HepG2 (cell line): ENCODE measurements around the gene PIM3. TPM values are rescaled to one million over a fixed set of nuclear protein-coding genes. Genes with fewer than 3 reads are reported as not detected.

Source experiments
- ATAC-seq: fragments of 200-7000 bp; cut with Tn5 transposase; 3 replicates; pipeline ENCODE4 v1.9.1; 2020; ENCODE audit warnings: mild to moderate bottlenecking, moderate library complexity
- BruUV-seq: library from RNA; stranded (reverse); fragments of 400-500 nt; replicated peaks from 2 replicates; lab custom pipeline; 2021; lab: Mats Ljungman, UMichigan
- CTCF ChIA-PET: fragments of 300-600 bp; formaldehyde crosslinking; extraction: SDS; loops from one replicate; lab custom pipeline; 2021; ENCODE audit warnings: low total read pairs, inconsistent platforms, low intra/inter-chr PET ratio; lab: Yijun Ruan, JAX
- POLR2A ChIA-PET: fragments of 350-600 bp; sonication (Branson Sonifier 250); formaldehyde crosslinking; loops from one replicate; lab custom pipeline; 2020; ENCODE audit warnings: antibody characterized with exemption, inconsistent platforms; lab: Yijun Ruan, JAX
- DNase-seq: peaks from one replicate; pipeline ENCODE4 v3.0.0-alpha.2; 2015; ENCODE audit warnings: low spot score
- FAIRE-seq: peaks from 3 replicates; lab custom pipeline; 2011; peaks lifted over from hg19 to GRCh38; lab: Jason Lieb, UNC
- H2AFZ ChIP-seq: one replicate; pipeline ENCODE4 v1.6.1; 2011; ENCODE audit warnings: low read length, inconsistent platforms
- H3K27ac ChIP-seq: fragments of 300-600 bp; 3 replicates; pipeline ENCODE4 v1.8.0; 2011; ENCODE audit warnings: mixed run types, mild to moderate bottlenecking, mixed read lengths, low read length, inconsistent platforms; ENCODE audit not compliant: insufficient read depth; ENCODE audit errors: extremely low read length
- H3K27me3 ChIP-seq, 2 experiments: fragments of 200-600 bp in 1 of 2; 2 replicates in 1 of 2; 3 replicates in 1 of 2; pipeline versions ENCODE4 v1.6.0 to v1.8.0; 2011; ENCODE audit warnings: low read length in 2 of 2, mild to moderate bottlenecking in 2 of 2, moderate library complexity in 2 of 2, inconsistent platforms in 1 of 2; ENCODE audit not compliant: insufficient read depth in 2 of 2, control insufficient read depth in 1 of 2
- H3K36me3 ChIP-seq, 2 experiments: fragments of 200-600 bp in 1 of 2; replicated peaks in 1 of 2; 2 replicates in 1 of 2; 3 replicates in 1 of 2; pipeline versions ENCODE4 v1.5.1 to v1.8.0; 2011; ENCODE audit warnings: low read length in 2 of 2, inconsistent platforms in 1 of 2; ENCODE audit not compliant: insufficient read depth in 2 of 2, control insufficient read depth in 1 of 2
- H3K4me1 ChIP-seq: 2 replicates; pipeline ENCODE4 v1.5.1; 2012; ENCODE audit warnings: low read length, inconsistent platforms; ENCODE audit not compliant: insufficient read depth
- H3K4me2 ChIP-seq: 2 replicates; pipeline ENCODE4 v1.6.0; 2011; ENCODE audit warnings: low read depth, low read length, inconsistent platforms
- H3K4me3 ChIP-seq, 3 experiments: fragments of 200-600 bp in 1 of 3; sonication (generic), shearing (Covaris generic) in 1 of 3; replicated peaks in 1 of 3; 2 replicates each; pipeline ENCODE4 v1.5.1; 2011 to 2016; ENCODE audit warnings: low read length in 3 of 3, inconsistent platforms in 2 of 3, low read depth in 2 of 3, mild to moderate bottlenecking in 2 of 3, control low read depth in 1 of 3, mixed read lengths in 1 of 3; ENCODE audit not compliant: insufficient read depth in 1 of 3
- H3K79me2 ChIP-seq: one replicate; pipeline ENCODE4 v1.6.1; 2011; ENCODE audit warnings: low read length, inconsistent platforms; ENCODE audit not compliant: insufficient read depth
- H3K9ac ChIP-seq: 2 replicates; pipeline ENCODE4 v1.6.0; 2011; ENCODE audit warnings: mild to moderate bottlenecking, low read depth, low read length, inconsistent platforms; ENCODE audit not compliant: insufficient read depth
- H3K9me3 ChIP-seq: 2 replicates; pipeline ENCODE4 v1.5.1; 2012; ENCODE audit warnings: mild to moderate bottlenecking, low read length
- H4K20me1 ChIP-seq: 2 replicates; pipeline ENCODE4 v1.6.0; 2011; ENCODE audit warnings: inconsistent platforms, mild to moderate bottlenecking, low read length, moderate library complexity; ENCODE audit not compliant: insufficient read depth
- FOXA1 ChIP-seq, 2 experiments: fragments of 450-650 bp in 1 of 2; sonication (generic) in 1 of 2; formaldehyde crosslinking in 1 of 2; IDR thresholded peaks; 2 replicates each; pipeline versions ENCODE4 v1.4.0 to v1.6.1; 2016 to 2020; ENCODE audit warnings: missing genetic modification reagents in 1 of 2
- HDAC6 ChIP-seq: fragments of 200-600 bp; sonication (generic); IDR thresholded peaks from 2 replicates; pipeline ENCODE4 v1.7.0; 2017; ENCODE audit warnings: mild to moderate bottlenecking, antibody characterized with exemption, low read length, low read depth
- JUND ChIP-seq: sonication (generic); formaldehyde crosslinking; IDR thresholded peaks from 2 replicates; pipeline ENCODE4 v1.8.0; 2022; ENCODE audit warnings: mild to moderate bottlenecking, missing genetic modification reagents
- MAZ ChIP-seq, 2 experiments: sonication (generic) in 1 of 2; formaldehyde crosslinking in 1 of 2; IDR thresholded peaks; 2 replicates each; pipeline versions ENCODE4 v1.5.0 to v1.6.1; 2012 to 2020; ENCODE audit warnings: low read depth in 2 of 2, mild to moderate bottlenecking in 2 of 2, borderline replicate concordance in 1 of 2, improper control_type of control experiment in 1 of 2, low read length in 1 of 2, missing genetic modification reagents in 1 of 2, moderate library complexity in 1 of 2
- NFYC ChIP-seq: IDR thresholded peaks from 2 replicates; pipeline ENCODE4 v1.6.1; 2016; ENCODE audit warnings: missing genetic modification reagents, missing compliant biosample characterization
- ZNF256 ChIP-seq: sonication (generic); formaldehyde crosslinking; conservative IDR thresholded peaks from 2 replicates; pipeline ENCODE4 v1.4.0; 2020; ENCODE audit warnings: missing genetic modification reagents
- ZNF660 ChIP-seq: sonication (generic); formaldehyde crosslinking; IDR thresholded peaks from 2 replicates; pipeline ENCODE4 v1.5.1; 2020; ENCODE audit warnings: mild to moderate bottlenecking, low read depth, missing genetic modification reagents, borderline replicate concordance
- ZNF746 ChIP-seq: sonication (generic); formaldehyde crosslinking; IDR thresholded peaks from 2 replicates; pipeline ENCODE4 v1.8.0; 2022; ENCODE audit warnings: mild to moderate bottlenecking, missing genetic modification reagents
- ZNF780A ChIP-seq: sonication (generic); formaldehyde crosslinking; IDR thresholded peaks from 2 replicates; pipeline ENCODE4 v1.8.0; 2022; ENCODE audit warnings: mild to moderate bottlenecking, missing genetic modification reagents, moderate library complexity
- WGBS: methylation state at CpG from one replicate; pipeline ENCODE4 v1.1.6; 2017; ENCODE audit warnings: low lambda C conversion rate; 5-methylcytosine and 5-hydroxymethylcytosine counted together
- in situ Hi-C: cut with HindIII; loops from 2 replicates; pipeline ENCODE4 v1.10.0; 2017; ENCODE audit warnings: low pct_unique_long_range_greater_than_20kb; ENCODE audit not compliant: extremely low pct_ligation_motif_present
- intact Hi-C: fragments of 100-400 bp; cut with micrococcal nuclease; formaldehyde crosslinking; loops from one replicate; pipeline ENCODE4 v1.10.0; 2022; ENCODE audit not compliant: unreplicated experiment
- polyA plus RNA-seq, 8 experiments: library from polyadenylated mRNA; depleted of rRNA in 3 of 8; stranded (reverse) in 7 of 8; unstranded in 1 of 8; fragments of >200 nt; fragmentation: Illumina TruSeq in 4 of 8; extraction: Trizol in 4 of 8; gene quantifications; 2 replicates each; pipeline versions ENCODE4 v1.2.1 to v1.2.3, GENCODE V29; 2011 to 2016; ENCODE audit warnings: low read depth in 4 of 8, missing spikeins in 1 of 8, mixed read lengths in 1 of 8; ENCODE audit not compliant: insufficient read depth in 1 of 8
- total RNA-seq, 5 experiments: library from RNA; depleted of rRNA; stranded (reverse); fragments of >200 nt; fragmentation: Illumina TruSeq; extraction: Trizol; gene quantifications; 2 replicates each; pipeline ENCODE4 v1.2.3, GENCODE V29; 2016; ENCODE audit warnings: low read depth in 1 of 5
- TF ChIP-seq, protein P1 (sequence below): sonication (generic); IDR thresholded peaks from 2 replicates; pipeline ENCODE4 v1.6.1; 2016; ENCODE audit warnings: low read depth, borderline replicate concordance
- TF ChIP-seq, protein P2 (sequence below): sonication (generic); formaldehyde crosslinking; IDR thresholded peaks from 2 replicates; pipeline ENCODE4 v1.4.0; 2020; ENCODE audit warnings: missing genetic modification reagents
- TF ChIP-seq, protein P3 (sequence below): IDR thresholded peaks from 2 replicates; pipeline ENCODE4 v1.6.1; 2016

Gene PIM3
- total and polyA plus RNA-seq, 2 of the 13 experiments (the other 11 are each of a cell fraction or from before 2014, with no cell fraction given) = 21.6 to 31.2 TPM

DNA sequence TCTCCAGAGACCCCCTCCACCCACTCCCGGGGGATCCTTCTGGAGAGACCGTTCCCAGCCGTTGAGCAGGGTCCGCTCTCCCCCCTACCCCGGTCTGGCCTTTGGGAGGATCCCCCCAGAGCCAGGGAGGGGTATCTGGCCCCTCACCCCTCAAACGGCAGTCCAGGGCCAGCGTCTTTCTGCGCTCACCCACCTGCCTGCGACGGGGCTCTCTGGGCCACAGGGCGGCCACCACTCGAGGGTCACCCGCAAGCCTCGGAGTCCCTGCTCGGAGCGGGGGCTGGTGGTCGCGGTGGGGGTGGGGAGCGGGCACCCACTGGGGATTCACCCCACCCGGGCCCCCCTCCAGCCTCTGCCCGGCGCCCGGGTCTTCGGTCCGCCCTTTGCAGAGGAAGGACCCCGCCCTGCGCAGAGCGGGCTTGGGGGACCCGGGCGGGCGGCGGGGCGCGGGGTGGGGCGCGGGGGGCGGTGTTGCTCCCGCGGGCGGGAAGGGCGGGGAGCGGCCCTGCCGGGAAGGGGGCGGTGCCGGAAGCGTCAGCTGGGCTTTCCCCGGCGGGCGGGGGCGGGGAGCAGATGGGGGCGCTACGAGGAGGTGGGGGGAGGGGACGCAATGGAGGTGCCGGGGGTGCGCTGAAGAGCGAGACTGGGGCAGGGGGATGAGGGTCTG lies 25.5 kb upstream of the PIM3 start (continued):
- no peak for TF ChIP-seq ZNF660
- 0 out of 2 replicates have a peak, but pooled peaks have one; percentile 17 for TF ChIP-seq MAZ (IDR thresholded peaks at IDR 0.05; ENCODE audit: borderline replicate concordance, low read depth, low read length)
- no peak for TF ChIP-seq MAZ (CRISPR knock-in tag; IDR thresholded peaks at IDR 0.05; ENCODE audit: low read depth)
- no peak for TF ChIP-seq ZNF746
- TF ChIP-seq, protein P1, sequence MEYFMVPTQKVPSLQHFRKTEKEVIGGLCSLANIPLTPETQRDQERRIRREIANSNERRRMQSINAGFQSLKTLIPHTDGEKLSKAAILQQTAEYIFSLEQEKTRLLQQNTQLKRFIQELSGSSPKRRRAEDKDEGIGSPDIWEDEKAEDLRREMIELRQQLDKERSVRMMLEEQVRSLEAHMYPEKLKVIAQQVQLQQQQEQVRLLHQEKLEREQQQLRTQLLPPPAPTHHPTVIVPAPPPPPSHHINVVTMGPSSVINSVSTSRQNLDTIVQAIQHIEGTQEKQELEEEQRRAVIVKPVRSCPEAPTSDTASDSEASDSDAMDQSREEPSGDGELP = peak; percentile 53; the same call in 1 of the 2 replicates
- TF ChIP-seq, protein P2, sequence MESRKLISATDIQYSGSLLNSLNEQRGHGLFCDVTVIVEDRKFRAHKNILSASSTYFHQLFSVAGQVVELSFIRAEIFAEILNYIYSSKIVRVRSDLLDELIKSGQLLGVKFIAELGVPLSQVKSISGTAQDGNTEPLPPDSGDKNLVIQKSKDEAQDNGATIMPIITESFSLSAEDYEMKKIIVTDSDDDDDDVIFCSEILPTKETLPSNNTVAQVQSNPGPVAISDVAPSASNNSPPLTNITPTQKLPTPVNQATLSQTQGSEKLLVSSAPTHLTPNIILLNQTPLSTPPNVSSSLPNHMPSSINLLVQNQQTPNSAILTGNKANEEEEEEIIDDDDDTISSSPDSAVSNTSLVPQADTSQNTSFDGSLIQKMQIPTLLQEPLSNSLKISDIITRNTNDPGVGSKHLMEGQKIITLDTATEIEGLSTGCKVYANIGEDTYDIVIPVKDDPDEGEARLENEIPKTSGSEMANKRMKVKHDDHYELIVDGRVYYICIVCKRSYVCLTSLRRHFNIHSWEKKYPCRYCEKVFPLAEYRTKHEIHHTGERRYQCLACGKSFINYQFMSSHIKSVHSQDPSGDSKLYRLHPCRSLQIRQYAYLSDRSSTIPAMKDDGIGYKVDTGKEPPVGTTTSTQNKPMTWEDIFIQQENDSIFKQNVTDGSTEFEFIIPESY = no peak

DNA sequence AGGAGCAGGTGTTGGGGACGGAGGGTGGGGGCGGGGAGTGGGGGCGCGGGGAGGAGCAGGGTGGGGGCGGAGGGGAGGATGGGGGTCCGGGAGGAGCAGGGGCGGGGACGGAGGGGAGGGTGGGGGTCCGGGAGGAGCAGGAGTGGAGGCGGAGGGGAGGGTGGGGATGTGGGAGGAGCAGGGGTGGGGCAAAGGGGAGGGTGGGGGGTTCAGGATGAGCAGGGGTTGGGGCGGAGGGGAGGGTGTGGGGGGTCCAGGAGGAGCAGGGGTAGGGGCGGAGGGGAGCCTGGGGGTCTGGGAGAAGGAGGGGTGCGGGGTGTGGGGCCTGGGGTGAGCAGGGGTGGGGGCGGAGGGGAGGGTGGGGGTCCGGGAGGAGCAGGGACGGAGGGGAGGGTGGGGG lies 25.0 kb upstream of the PIM3 start:
- H3K79me2 ChIP-seq = no peaks in the 10 kb centered on the region
- no peaks in the 10 kb centered on the region for H3K36me3 ChIP-seq
- no peak overlapping the region for H3K4me2 ChIP-seq
- no TSS peak for BruUV-seq
- in situ Hi-C loops = no loop called here
- no peak overlapping the region for H3K27ac ChIP-seq
- H3K4me1 ChIP-seq = peaks cover 83% of the 10 kb centered on the region
- TF ChIP-seq, protein P3, sequence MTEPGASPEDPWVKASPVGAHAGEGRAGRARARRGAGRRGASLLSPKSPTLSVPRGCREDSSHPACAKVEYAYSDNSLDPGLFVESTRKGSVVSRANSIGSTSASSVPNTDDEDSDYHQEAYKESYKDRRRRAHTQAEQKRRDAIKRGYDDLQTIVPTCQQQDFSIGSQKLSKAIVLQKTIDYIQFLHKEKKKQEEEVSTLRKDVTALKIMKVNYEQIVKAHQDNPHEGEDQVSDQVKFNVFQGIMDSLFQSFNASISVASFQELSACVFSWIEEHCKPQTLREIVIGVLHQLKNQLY = no peak
- TF ChIP-seq ZNF780A (CRISPR knock-in tag) = no peak
- no peak for TF ChIP-seq JUND (CRISPR knock-in tag)
- TF ChIP-seq ZNF256 (CRISPR knock-in tag) = no peak
- no peak for TF ChIP-seq FOXA1 (IDR thresholded peaks at IDR 0.05)
- TF ChIP-seq FOXA1 (CRISPR knock-in tag; IDR thresholded peaks at IDR 0.05) = no peak
- TF ChIP-seq HDAC6 = no peak
- no peak for TF ChIP-seq NFYC
- no peaks in the 10 kb centered on the region for H4K20me1 ChIP-seq
- ChIA-PET POLR2A (interaction anchor here (0.8 to 10.5 kb wide), 8 partner anchors 16 to 41 kb away, joined by 3 to 283 read pairs (median 37); partner anchors contain the start of genes ALG12, CRELD2 and PIM3), CTCF (no interaction called here)
- WGBS = 19% methylated on average over 16 of the region's 16 CpGs
- no peaks in the 10 kb centered on the region for H3K9me3 ChIP-seq
- H3K9ac ChIP-seq = no peak overlapping the region
- H2AFZ ChIP-seq = no peak overlapping the region
- DNase-seq (no peak), ATAC-seq (no peak), FAIRE-seq (no peak)
- peaks cover 0 to under 1% of the 10 kb centered on the region in 2 experiments; a peak in 4 of 5 replicates for H3K27me3 ChIP-seq
- intact Hi-C loops = no loop called here
- no peak overlapping the region; a peak in 1 of 6 replicates for H3K4me3 ChIP-seq
